Measurements from ENCODE around the gene ADAMTS16.

ADAMTS16 gene

GRCh38 chr5:5218396-5218795, 78.3 kb downstream of the ADAMTS16 start:
- Histone ChIP-seq H3K4me3 (ENCODE audit: low read length) (no peak overlapping the region), H3K36me3 (ENCODE audit: control insufficient read depth, insufficient read depth, low read length) (no peaks in the 10 kb centered on the region), H3K4me1 (ENCODE audit: control insufficient read depth, insufficient read depth, low read length) (no peaks in the 10 kb centered on the region), H3K9me3 (ENCODE audit: control insufficient read depth, low read length) (no peaks in the 10 kb centered on the region), H3K27me3 (ENCODE audit: control insufficient read depth, insufficient read depth, low read length) (no peaks in the 10 kb centered on the region), H3K9ac (ENCODE audit: low read length) (no peak overlapping the region)

- no peak overlapping the region for H3K4me3 ChIP-seq (ENCODE audit: low read length)
- no peaks in the 10 kb centered on the region for H3K4me1 ChIP-seq (ENCODE audit: control insufficient read depth, insufficient read depth, low read length)
- H3K9ac ChIP-seq (ENCODE audit: low read length), result no peak overlapping the region
- no peaks in the 10 kb centered on the region for H3K36me3 ChIP-seq (ENCODE audit: control insufficient read depth, insufficient read depth, low read length)
- H3K9me3 ChIP-seq (ENCODE audit: control insufficient read depth, low read length), result no peaks in the 10 kb centered on the region
- no peaks in the 10 kb centered on the region for H3K27me3 ChIP-seq (ENCODE audit: control insufficient read depth, insufficient read depth, low read length)
Observed at GRCh38 chr5:5219541-5219940, 79.4 kb downstream of the ADAMTS16 start.

GRCh38 chr5:5220901-5221631, 80.9 kb downstream of the ADAMTS16 start:
- no peaks in the 10 kb centered on the region for H3K27me3 ChIP-seq (ENCODE audit: control insufficient read depth, insufficient read depth, low read length)
- no peaks in the 10 kb centered on the region for H3K4me1 ChIP-seq (ENCODE audit: control insufficient read depth, insufficient read depth, low read length)
- no peaks in the 10 kb centered on the region for H3K9me3 ChIP-seq (ENCODE audit: control insufficient read depth, low read length)
- no peak overlapping the region for H3K9ac ChIP-seq (ENCODE audit: low read length)
- H3K36me3 ChIP-seq (ENCODE audit: control insufficient read depth, insufficient read depth, low read length), result no peaks in the 10 kb centered on the region
- H3K4me3 ChIP-seq (ENCODE audit: low read length), result no peak overlapping the region

- no peaks in the 10 kb centered on the region for H3K4me1 ChIP-seq (ENCODE audit: control insufficient read depth, insufficient read depth, low read length)
- no peaks in the 10 kb centered on the region for H3K27me3 ChIP-seq (ENCODE audit: control insufficient read depth, insufficient read depth, low read length)
- no peaks in the 10 kb centered on the region for H3K36me3 ChIP-seq (ENCODE audit: control insufficient read depth, insufficient read depth, low read length)
- no peak overlapping the region for H3K9ac ChIP-seq (ENCODE audit: low read length)
- no peaks in the 10 kb centered on the region for H3K9me3 ChIP-seq (ENCODE audit: control insufficient read depth, low read length)
- H3K4me3 ChIP-seq (ENCODE audit: low read length), result no peak overlapping the region
Observed at GRCh38 chr5:5221724-5222123, 81.6 kb downstream of the ADAMTS16 start.

- no peaks in the 10 kb centered on the region for H3K36me3 ChIP-seq (ENCODE audit: control insufficient read depth, insufficient read depth, low read length)
- no peak overlapping the region for H3K4me3 ChIP-seq (ENCODE audit: low read length)
- H3K4me1 ChIP-seq (ENCODE audit: control insufficient read depth, insufficient read depth, low read length), result no peaks in the 10 kb centered on the region
- no peaks in the 10 kb centered on the region for H3K9me3 ChIP-seq (ENCODE audit: control insufficient read depth, low read length)
- no peaks in the 10 kb centered on the region for H3K27me3 ChIP-seq (ENCODE audit: control insufficient read depth, insufficient read depth, low read length)
- H3K9ac ChIP-seq (ENCODE audit: low read length), result no peak overlapping the region
Observed at GRCh38 chr5:5231576-5231975, 91.4 kb downstream of the ADAMTS16 start.

- H3K27me3 ChIP-seq (ENCODE audit: control insufficient read depth, insufficient read depth, low read length), result no peaks in the 10 kb centered on the region
Observed at GRCh38 chr5:5234912-5235311, 94.8 kb downstream of the ADAMTS16 start.

GRCh38 chr5:5235685-5236084, 95.6 kb downstream of the ADAMTS16 start:
- Histone ChIP-seq H3K36me3 (ENCODE audit: control insufficient read depth, insufficient read depth, low read length) (no peaks in the 10 kb centered on the region), H3K27me3 (ENCODE audit: control insufficient read depth, insufficient read depth, low read length) (no peaks in the 10 kb centered on the region), H3K9me3 (ENCODE audit: control insufficient read depth, low read length) (no peaks in the 10 kb centered on the region), H3K4me3 (ENCODE audit: low read length) (no peak overlapping the region), H3K4me1 (ENCODE audit: control insufficient read depth, insufficient read depth, low read length) (no peaks in the 10 kb centered on the region), H3K9ac (ENCODE audit: low read length) (no peak overlapping the region)

More at GRCh38 chr5:5234912-5235311, 94.8 kb downstream of the ADAMTS16 start:
- H3K4me3 ChIP-seq (ENCODE audit: low read length), result no peak overlapping the region
- no peaks in the 10 kb centered on the region for H3K36me3 ChIP-seq (ENCODE audit: control insufficient read depth, insufficient read depth, low read length)
- H3K4me1 ChIP-seq (ENCODE audit: control insufficient read depth, insufficient read depth, low read length), result no peaks in the 10 kb centered on the region
- H3K9ac ChIP-seq (ENCODE audit: low read length), result no peak overlapping the region
- no peaks in the 10 kb centered on the region for H3K9me3 ChIP-seq (ENCODE audit: control insufficient read depth, low read length)

- Histone ChIP-seq H3K27me3 (ENCODE audit: control insufficient read depth, insufficient read depth, low read length) (no peaks in the 10 kb centered on the region), H3K9ac (ENCODE audit: low read length) (no peak overlapping the region), H3K36me3 (ENCODE audit: control insufficient read depth, insufficient read depth, low read length) (no peaks in the 10 kb centered on the region)
Observed at GRCh38 chr5:5239191-5239590, 99.1 kb downstream of the ADAMTS16 start.

GRCh38 chr5:5240234-5240633, 100.1 kb downstream of the ADAMTS16 start:
- Histone ChIP-seq H3K9ac (ENCODE audit: low read length) (no peak overlapping the region), H3K27me3 (ENCODE audit: control insufficient read depth, insufficient read depth, low read length) (no peaks in the 10 kb centered on the region), H3K4me1 (ENCODE audit: control insufficient read depth, insufficient read depth, low read length) (no peaks in the 10 kb centered on the region), H3K36me3 (ENCODE audit: control insufficient read depth, insufficient read depth, low read length) (no peaks in the 10 kb centered on the region), H3K4me3 (ENCODE audit: low read length) (no peak overlapping the region), H3K9me3 (ENCODE audit: control insufficient read depth, low read length) (no peaks in the 10 kb centered on the region)

More at GRCh38 chr5:5239191-5239590, 99.1 kb downstream of the ADAMTS16 start:
- H3K4me3 ChIP-seq (ENCODE audit: low read length), result no peak overlapping the region
- H3K9me3 ChIP-seq (ENCODE audit: control insufficient read depth, low read length), result no peaks in the 10 kb centered on the region
- H3K4me1 ChIP-seq (ENCODE audit: control insufficient read depth, insufficient read depth, low read length), result no peaks in the 10 kb centered on the region

GRCh38 chr5:5242056-5242455, 101.9 kb downstream of the ADAMTS16 start:
- H3K4me3 ChIP-seq (ENCODE audit: low read length), result no peak overlapping the region
- H3K9me3 ChIP-seq (ENCODE audit: control insufficient read depth, low read length), result no peaks in the 10 kb centered on the region
- no peak overlapping the region for H3K9ac ChIP-seq (ENCODE audit: low read length)
- H3K4me1 ChIP-seq (ENCODE audit: control insufficient read depth, insufficient read depth, low read length), result no peaks in the 10 kb centered on the region
- no peaks in the 10 kb centered on the region for H3K36me3 ChIP-seq (ENCODE audit: control insufficient read depth, insufficient read depth, low read length)
- H3K27me3 ChIP-seq (ENCODE audit: control insufficient read depth, insufficient read depth, low read length), result no peaks in the 10 kb centered on the region

GRCh38 chr5:5246736-5247135, 106.6 kb downstream of the ADAMTS16 start:
- H3K9ac ChIP-seq (ENCODE audit: low read length), result no peak overlapping the region
- no peaks in the 10 kb centered on the region for H3K4me1 ChIP-seq (ENCODE audit: control insufficient read depth, insufficient read depth, low read length)
- H3K27me3 ChIP-seq (ENCODE audit: control insufficient read depth, insufficient read depth, low read length), result no peaks in the 10 kb centered on the region
- H3K36me3 ChIP-seq (ENCODE audit: control insufficient read depth, insufficient read depth, low read length), result no peaks in the 10 kb centered on the region
- no peaks in the 10 kb centered on the region for H3K9me3 ChIP-seq (ENCODE audit: control insufficient read depth, low read length)
- no peak overlapping the region for H3K4me3 ChIP-seq (ENCODE audit: low read length)

GRCh38 chr5:5250758-5251157, 110.6 kb downstream of the ADAMTS16 start:
- Histone ChIP-seq H3K27me3 (ENCODE audit: control insufficient read depth, insufficient read depth, low read length) (no peaks in the 10 kb centered on the region), H3K36me3 (ENCODE audit: control insufficient read depth, insufficient read depth, low read length) (no peaks in the 10 kb centered on the region), H3K4me3 (ENCODE audit: low read length) (no peak overlapping the region), H3K9ac (ENCODE audit: low read length) (no peak overlapping the region), H3K4me1 (ENCODE audit: control insufficient read depth, insufficient read depth, low read length) (no peaks in the 10 kb centered on the region), H3K9me3 (ENCODE audit: control insufficient read depth, low read length) (no peaks in the 10 kb centered on the region)

GRCh38 chr5:5252106-5252505, 112.0 kb downstream of the ADAMTS16 start:
- no peaks in the 10 kb centered on the region for H3K9me3 ChIP-seq (ENCODE audit: control insufficient read depth, low read length)
- H3K36me3 ChIP-seq (ENCODE audit: control insufficient read depth, insufficient read depth, low read length), result no peaks in the 10 kb centered on the region
- H3K4me3 ChIP-seq (ENCODE audit: low read length), result no peak overlapping the region
- no peak overlapping the region for H3K9ac ChIP-seq (ENCODE audit: low read length)
- no peaks in the 10 kb centered on the region for H3K27me3 ChIP-seq (ENCODE audit: control insufficient read depth, insufficient read depth, low read length)
- H3K4me1 ChIP-seq (ENCODE audit: control insufficient read depth, insufficient read depth, low read length), result no peaks in the 10 kb centered on the region

Measured in mucosa of stomach (tissue), 1 donor.